ENCODE results near the gene RASSF7. TPM values are rescaled to one million over a fixed set of nuclear protein-coding genes. Genes with fewer than 3 reads are reported as not detected.

RASSF7 gene
- polyA plus RNA-seq, 1 of the 3 experiments (the other 2 are of a cell fraction): 19.8 TPM

DNA sequence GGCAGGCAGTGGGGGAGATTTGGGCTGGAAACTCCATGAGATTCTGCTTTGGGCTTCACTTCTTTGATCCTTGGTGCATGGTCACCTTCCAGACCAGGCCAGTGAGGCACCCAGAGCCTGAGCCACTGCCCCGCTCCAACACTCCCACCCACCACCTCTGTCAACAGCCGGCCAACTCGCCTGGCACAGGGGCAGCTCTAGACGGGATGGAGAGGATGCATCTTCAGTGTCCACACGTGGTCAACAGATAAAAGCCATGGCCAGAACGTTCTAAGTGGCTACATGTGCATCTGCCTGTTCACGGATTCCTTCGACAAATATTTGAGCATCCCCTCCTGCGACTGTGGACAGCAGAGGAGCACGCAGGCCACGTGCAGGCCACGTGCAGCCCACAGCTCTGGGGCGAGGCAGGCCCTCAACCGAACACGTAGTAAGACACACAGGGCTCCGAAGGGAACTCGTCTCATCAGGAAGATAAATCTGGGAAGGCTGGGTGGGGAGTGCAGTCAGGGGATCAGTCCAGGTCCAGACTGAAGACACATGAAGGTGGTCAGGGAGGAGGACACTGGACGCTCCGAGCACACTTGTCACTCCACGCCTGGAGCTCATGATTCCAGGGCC lies 22.2 kb upstream of the RASSF7 start:
- CTCF ChIA-PET: interaction anchor here (0.9 kb wide), 1 partner anchor 19 kb away, joined by 3 read pairs; no protein-coding TSS in a partner anchor
- H3K79me2 ChIP-seq (ENCODE audit: insufficient read depth): peaks cover 14% of the 10 kb centered on the region

DNA sequence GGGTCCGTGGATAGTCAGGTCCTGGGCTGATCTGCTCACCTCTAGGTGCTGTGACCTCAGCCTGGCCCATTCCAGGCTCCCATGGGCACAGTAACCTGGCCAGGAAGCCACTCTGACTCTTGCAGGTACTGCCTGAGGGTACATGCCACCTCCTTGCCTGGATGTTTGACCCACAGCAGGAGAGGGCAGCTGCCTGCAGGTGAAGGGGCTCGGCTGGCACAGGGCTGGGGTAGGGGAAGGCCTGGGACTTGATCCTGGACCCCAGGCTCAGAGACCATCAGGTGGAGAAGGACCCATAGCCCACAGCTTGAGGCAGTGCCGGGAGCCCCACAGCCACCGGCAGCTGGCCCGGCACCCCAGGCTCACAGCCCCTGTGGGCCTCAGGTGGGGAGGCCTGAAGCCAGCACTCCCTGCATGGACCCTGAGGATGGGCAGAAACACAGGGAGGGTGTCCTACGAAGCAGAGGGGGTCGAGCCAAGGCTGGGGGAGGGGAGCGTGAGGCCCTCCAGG lies 20.7 kb upstream of the RASSF7 start:
- CTCF ChIA-PET: interaction anchor here (1.0 to 2.0 kb wide), 3 partner anchors 11 to 21 kb away, joined by 3 to 7 read pairs (median 4); no protein-coding TSS in a partner anchor
- Histone ChIP-seq H3K27ac (ENCODE audit: low read depth in 2 of 2, low read length in 1 of 2) (no peak overlapping the region), H3K27me3 (ENCODE audit: insufficient read depth) (no peaks in the 10 kb centered on the region), H4K20me1 (ENCODE audit: insufficient read depth) (no peaks in the 10 kb centered on the region), H3K4me3 (ENCODE audit: low read depth in 2 of 2, low read length in 1 of 2) (no peak overlapping the region), H3K4me2 (no peak overlapping the region), H3F3A (replicated peaks; ENCODE audit: insufficient read depth) (no peaks in the 10 kb centered on the region), H3K79me2 (ENCODE audit: insufficient read depth) (no peaks in the 10 kb centered on the region), H3K4me1 (ENCODE audit: control insufficient read depth in 1 of 2, insufficient read depth in 2 of 2, low read depth in 1 of 2, low read length in 1 of 2) (peaks cover 0 to 3% of the 10 kb centered on the region in 2 experiments; a peak in 1 of 4 replicates), H3K9me3 (no peaks in the 10 kb centered on the region), H2AFZ (ENCODE audit: low read depth) (no peak overlapping the region), H3K36me3 (replicated peaks in 1 of 2; ENCODE audit: control insufficient read depth in 1 of 2, insufficient read depth in 2 of 2, low read length in 1 of 2) (no peaks in the 10 kb centered on the region), H3K9ac (no peak overlapping the region), H3K9me2 (no peaks in the 10 kb centered on the region)
- 68% methylated on average over 3 of the region's 8 CpGs for WGBS (ENCODE audit: low lambda C conversion rate)
- no peak for DNase-seq
- POLR2A ChIA-PET: no interaction called here
- TF ChIP-seq, protein P1, sequence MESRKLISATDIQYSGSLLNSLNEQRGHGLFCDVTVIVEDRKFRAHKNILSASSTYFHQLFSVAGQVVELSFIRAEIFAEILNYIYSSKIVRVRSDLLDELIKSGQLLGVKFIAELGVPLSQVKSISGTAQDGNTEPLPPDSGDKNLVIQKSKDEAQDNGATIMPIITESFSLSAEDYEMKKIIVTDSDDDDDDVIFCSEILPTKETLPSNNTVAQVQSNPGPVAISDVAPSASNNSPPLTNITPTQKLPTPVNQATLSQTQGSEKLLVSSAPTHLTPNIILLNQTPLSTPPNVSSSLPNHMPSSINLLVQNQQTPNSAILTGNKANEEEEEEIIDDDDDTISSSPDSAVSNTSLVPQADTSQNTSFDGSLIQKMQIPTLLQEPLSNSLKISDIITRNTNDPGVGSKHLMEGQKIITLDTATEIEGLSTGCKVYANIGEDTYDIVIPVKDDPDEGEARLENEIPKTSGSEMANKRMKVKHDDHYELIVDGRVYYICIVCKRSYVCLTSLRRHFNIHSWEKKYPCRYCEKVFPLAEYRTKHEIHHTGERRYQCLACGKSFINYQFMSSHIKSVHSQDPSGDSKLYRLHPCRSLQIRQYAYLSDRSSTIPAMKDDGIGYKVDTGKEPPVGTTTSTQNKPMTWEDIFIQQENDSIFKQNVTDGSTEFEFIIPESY (IDR thresholded peaks at IDR 0.05; ENCODE audit: borderline replicate concordance, low read depth): no peak
- TF ChIP-seq, protein P2, sequence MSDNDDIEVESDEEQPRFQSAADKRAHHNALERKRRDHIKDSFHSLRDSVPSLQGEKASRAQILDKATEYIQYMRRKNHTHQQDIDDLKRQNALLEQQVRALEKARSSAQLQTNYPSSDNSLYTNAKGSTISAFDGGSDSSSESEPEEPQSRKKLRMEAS (IDR thresholded peaks at IDR 0.05; ENCODE audit: low read depth): no peak
- TF ChIP-seq SMC3 (IDR thresholded peaks at IDR 0.05; ENCODE audit: low read depth, low read length) (no peak), EP300 (IDR thresholded peaks at IDR 0.05; ENCODE audit: borderline replicate concordance in 1 of 2, low read depth in 1 of 2, low read length in 1 of 2) (no peak), FOSL2 (IDR thresholded peaks at IDR 0.05; ENCODE audit: borderline replicate concordance, low read depth) (no peak), RXRA (IDR thresholded peaks at IDR 0.05; ENCODE audit: borderline replicate concordance, low read depth) (no peak), YY1 (IDR thresholded peaks at IDR 0.05; ENCODE audit: low read depth) (no peak), EZH2phosphoT487 (IDR thresholded peaks at IDR 0.05; ENCODE audit: borderline replicate concordance, low read depth) (no peak), RAD21 (IDR thresholded peaks at IDR 0.05; ENCODE audit: low read length) (no peak), CHD2 (IDR thresholded peaks at IDR 0.05; ENCODE audit: low read length, partially characterized antibody) (no peak), FOXJ3 (CRISPR knock-in tag; IDR thresholded peaks at IDR 0.05) (no peak), ELF1 (IDR thresholded peaks at IDR 0.05) (no peak)
- TF ChIP-seq, protein P3, sequence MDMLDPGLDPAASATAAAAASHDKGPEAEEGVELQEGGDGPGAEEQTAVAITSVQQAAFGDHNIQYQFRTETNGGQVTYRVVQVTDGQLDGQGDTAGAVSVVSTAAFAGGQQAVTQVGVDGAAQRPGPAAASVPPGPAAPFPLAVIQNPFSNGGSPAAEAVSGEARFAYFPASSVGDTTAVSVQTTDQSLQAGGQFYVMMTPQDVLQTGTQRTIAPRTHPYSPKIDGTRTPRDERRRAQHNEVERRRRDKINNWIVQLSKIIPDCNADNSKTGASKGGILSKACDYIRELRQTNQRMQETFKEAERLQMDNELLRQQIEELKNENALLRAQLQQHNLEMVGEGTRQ (IDR thresholded peaks at IDR 0.05; ENCODE audit: borderline replicate concordance, low read depth, low read length): no peak
- TF ChIP-seq, protein P4, sequence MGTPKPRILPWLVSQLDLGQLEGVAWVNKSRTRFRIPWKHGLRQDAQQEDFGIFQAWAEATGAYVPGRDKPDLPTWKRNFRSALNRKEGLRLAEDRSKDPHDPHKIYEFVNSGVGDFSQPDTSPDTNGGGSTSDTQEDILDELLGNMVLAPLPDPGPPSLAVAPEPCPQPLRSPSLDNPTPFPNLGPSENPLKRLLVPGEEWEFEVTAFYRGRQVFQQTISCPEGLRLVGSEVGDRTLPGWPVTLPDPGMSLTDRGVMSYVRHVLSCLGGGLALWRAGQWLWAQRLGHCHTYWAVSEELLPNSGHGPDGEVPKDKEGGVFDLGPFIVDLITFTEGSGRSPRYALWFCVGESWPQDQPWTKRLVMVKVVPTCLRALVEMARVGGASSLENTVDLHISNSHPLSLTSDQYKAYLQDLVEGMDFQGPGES (IDR thresholded peaks at IDR 0.05; ENCODE audit: low read depth, low read length): no peak

More for the DNA sequence above, 22.2 kb upstream of the RASSF7 start:
- H4K20me1 ChIP-seq (ENCODE audit: insufficient read depth): peaks cover 9% of the 10 kb centered on the region; the same call in 1 of the 2 replicates
- no peaks in the 10 kb centered on the region for H3K27me3 ChIP-seq (ENCODE audit: insufficient read depth)
- H3K4me3 ChIP-seq (ENCODE audit: low read depth in 2 of 2, low read length in 1 of 2): no peak overlapping the region
- H3K36me3 ChIP-seq (replicated peaks in 1 of 2; ENCODE audit: control insufficient read depth in 1 of 2, insufficient read depth in 2 of 2, low read length in 1 of 2): peaks cover 0 to 3% of the 10 kb centered on the region in 2 experiments
- H3K4me1 ChIP-seq (ENCODE audit: control insufficient read depth in 1 of 2, insufficient read depth in 2 of 2, low read depth in 1 of 2, low read length in 1 of 2): peaks cover 0 to 12% of the 10 kb centered on the region in 2 experiments; a peak in 1 of 4 replicates
- no peak overlapping the region for H3K27ac ChIP-seq (ENCODE audit: low read depth in 2 of 2, low read length in 1 of 2)
- TF ChIP-seq EZH2phosphoT487 (IDR thresholded peaks at IDR 0.05; ENCODE audit: borderline replicate concordance, low read depth): no peak
- no peak for DNase-seq
- no peak overlapping the region for H3K9ac ChIP-seq
- no peaks in the 10 kb centered on the region for H3K9me2 ChIP-seq
- H3K4me2 ChIP-seq: no peak overlapping the region
- POLR2A ChIA-PET: no interaction called here
- H3K9me3 ChIP-seq: no peaks in the 10 kb centered on the region
- 94% methylated on average over 11 of the region's 20 CpGs for WGBS (ENCODE audit: low lambda C conversion rate)
- H3F3A ChIP-seq (replicated peaks; ENCODE audit: insufficient read depth): no peaks in the 10 kb centered on the region
- H2AFZ ChIP-seq (ENCODE audit: low read depth): no peak overlapping the region
